HG03575 (cell line): ENCODE results near the gene RXRG.

ENCODE experiments used
- ATAC-seq: cut with Tn5 transposase; IDR thresholded peaks from one replicate; pipeline ENCODE4 v1.9.1; 2021; ENCODE audit not compliant: unreplicated experiment, insufficient number of reproducible peaks, low FRiP score; ENCODE audit errors: extremely low read depth

RXRG gene

DNA sequence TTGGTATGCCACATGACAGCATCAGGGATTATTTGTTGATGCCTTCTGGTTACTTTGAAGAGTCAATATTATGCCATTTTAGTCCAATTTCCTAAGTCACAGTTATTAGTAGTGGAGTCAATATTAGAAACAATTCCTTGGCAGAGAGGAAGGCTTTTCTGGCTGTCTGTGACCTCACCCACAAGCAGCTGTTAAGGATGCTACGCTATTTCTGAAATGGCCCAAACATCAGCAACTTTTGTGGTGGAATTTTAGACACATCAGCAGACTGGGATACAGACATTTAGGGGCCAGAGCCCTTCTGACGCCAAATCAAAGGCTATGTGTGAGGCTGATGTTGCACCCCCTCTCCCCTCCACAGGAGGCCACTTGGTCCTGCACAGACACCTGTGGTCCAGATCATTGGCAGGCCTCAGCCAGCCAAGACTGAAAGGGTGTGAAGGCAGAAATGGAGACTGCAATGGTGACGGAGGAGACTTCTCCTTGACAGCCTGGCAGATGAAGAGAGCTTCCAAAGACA, 9.2 kb upstream of the RXRG start:
- no peak for ATAC-seq

DNA sequence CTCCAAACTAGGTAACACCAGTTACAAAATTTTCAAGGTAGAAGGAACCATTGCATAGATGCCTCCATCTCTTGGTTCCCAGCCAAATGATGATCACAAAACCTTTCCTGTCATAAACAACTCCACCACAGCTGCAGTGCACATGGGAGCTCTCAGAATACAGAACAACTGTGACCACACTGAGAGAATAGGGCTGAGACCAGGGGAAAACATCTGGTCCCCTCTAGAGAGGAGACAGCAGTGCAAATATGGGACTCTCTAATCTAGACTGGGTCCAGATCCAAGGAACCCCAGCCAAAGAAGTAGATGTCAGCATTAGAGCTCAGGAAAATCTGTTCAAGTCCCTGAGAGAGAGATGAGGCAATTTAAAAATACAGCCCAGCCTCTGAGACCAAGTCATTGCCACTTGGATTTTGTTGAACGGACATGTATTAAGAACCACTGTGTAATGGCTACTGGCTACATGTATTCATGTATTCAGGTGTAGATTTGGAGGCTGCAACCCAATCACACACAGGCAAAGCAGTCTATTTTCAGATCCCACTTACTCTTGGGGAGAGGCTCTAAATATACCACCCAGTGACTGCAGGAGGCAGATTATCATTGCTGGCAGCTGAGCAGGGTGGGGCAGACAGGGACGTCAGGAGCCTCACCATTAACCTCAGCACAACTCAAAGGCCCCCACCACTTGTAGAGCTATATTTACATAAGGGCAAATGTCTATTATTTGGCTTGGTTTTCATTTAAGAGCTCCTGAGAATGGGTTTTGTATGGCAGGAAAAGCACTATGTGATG, 7.6 kb upstream of the RXRG start:
- no peak for ATAC-seq

DNA sequence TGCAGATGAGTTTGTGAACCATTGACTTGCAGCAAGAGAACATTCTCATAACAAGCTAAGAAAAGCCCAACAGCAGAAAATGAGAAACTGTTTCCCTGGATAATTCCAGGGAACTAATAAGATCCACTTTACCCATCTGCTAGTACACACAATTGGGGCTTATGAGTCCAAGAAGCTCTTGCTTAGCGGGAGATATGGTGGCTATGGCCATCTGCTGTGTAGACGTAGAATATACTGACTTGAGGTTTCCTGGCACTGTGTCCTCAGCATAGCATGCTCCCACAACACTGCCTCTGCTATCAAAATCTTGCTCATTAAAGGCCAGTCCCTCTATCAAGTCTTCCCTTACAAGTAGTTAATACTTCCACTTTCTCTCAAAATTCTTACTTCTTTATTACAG, 6.8 kb upstream of the RXRG start:
- ATAC-seq, result no peak

DNA sequence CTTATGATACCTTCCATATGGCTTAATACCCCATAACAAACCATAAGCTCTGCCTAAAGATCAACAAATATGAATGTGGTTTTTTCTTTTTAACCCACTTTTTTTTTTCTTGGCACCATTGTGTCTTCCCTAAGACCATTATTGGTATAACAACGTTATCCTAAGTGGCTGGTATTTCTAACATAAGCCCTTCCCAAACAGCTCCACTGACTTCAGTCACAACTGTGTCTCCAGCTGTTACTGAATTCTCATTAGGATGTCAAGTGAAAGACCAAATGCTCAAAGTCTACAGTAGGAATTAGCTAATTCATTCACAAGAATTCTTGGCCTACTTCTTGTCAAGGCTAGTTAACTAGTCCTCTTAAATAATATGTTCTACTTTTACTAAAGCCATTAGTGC, 4.2 kb upstream of the RXRG start:
- no peak for ATAC-seq

DNA sequence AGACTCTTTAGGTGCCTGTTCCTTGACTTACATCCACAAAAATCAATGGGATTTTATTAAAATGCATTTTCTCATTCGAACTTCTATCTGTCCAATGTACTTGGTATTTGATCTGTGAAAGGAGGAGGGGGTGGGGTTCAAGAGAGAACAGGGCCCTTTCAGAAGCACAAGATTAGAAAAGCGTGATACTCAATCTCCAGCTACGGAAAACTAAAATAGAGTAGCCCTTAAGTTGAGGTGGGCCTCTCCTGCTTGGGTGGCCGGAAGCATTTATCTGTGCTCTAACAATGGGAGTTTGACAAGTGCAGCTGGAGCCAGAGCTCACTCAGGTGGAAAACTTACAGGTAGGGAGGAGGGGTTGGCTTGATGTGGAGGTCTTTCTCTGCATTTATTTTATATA, 462 bp upstream of the RXRG start:
- no peak for ATAC-seq

DNA sequence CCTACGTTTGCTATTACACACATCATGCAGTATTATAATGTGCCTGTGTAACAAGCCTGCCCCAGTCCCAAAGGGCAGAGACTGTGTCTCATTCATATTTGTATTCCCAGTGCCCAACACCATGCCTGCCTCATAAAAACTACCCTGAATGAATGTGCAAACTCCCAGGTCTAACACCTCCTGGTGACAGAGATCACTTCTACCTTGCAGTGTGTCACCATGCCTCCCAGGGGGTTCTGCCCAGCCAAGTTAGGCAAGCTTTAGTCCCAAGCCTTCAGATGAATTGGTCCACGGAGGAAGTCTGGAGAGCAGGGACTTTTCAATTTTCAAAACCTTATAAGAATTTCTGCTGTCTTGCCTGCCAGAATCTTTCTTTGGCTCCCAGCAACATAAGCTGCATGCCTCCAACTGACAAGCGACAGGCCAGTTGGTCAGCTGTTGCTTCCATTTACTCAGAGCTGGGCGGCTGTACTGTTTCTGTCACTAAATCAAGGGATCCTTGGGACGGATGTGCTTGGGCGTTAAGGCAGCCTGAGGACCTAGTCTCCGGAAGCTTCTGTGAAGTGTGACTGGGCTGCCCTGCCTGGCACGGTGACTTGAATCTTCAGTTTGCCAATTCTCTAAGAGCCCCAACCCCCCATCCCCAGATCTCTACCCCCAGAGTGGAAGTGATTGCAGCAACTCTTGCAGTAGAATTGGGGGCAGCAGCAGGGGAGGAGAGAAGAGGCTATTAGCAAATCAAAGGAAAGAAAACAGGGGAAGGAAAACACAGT, 1.2 kb downstream of the RXRG start:
- ATAC-seq, result no peak

DNA sequence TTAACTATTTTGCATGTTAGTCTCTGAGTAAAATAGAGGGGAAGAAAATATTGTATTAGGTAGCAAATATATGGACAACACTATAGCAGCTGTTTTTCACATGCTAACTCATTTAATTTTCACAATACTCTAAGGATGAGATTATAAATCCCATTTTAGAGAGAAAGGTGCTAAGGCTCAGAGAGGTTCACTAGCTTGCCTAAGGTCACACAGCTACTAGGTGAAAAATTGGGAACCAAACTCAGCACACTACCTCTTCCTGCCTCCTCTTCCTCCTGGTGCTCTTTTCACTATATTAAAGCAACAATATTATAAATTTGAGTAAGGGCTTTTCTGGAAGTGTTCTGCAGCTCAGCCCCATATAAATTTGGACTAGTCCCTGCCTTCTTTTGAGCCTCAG, 2.3 kb downstream of the RXRG start:
- ATAC-seq, result no peak

DNA sequence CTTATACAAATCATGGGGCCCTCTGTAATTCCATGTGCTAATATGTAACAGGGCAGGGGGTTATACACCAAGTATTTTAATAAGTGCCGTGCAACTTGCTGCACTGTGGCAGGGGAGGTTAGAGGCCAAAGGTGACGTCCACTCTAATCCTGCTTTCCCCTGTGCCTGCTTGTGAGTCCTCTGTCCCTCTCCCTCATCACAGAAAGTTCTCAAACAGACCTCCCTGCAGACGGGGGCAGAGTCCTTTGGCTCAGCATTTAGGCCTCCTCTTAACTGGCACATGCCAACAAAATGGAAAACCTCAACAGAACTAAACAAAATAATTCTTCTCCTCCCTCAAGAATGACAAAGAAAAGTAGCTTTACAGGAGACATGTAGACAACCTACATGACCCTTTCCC, 2.9 kb downstream of the RXRG start:
- no peak for ATAC-seq

DNA sequence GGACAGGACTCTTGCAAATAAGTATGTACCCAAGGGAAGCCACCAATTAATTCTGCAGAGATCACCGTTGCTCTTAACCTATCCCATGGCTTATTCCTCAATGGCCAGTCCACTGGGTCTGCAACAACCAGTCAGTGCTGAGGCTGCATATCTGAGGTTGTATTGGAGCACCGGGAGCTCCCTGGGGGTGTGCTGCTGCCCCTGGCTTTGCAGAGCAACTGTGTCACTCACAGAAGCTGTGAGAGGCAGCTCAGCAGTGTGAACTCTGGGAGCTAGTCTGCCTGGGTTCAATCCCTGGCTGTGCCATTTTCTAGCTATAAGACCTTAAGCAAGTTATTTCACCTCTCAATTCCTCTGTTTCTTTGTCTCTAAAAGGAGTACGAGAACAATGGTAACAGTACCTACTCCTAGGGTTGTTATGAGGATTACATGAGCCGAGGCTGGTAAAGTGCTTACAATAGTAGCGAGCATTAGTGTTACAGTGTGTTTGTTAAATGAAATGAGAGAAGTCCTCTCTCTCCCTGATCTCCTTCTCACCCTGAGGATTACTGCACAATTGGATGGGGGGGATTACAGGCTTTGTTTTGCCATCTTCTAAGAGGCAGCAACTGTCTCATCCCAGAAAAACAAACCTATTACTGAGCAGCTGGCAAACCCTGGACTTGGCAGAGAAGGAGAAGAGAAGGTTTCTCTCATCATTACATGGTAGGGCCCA, 3.6 kb downstream of the RXRG start:
- no peak for ATAC-seq

DNA sequence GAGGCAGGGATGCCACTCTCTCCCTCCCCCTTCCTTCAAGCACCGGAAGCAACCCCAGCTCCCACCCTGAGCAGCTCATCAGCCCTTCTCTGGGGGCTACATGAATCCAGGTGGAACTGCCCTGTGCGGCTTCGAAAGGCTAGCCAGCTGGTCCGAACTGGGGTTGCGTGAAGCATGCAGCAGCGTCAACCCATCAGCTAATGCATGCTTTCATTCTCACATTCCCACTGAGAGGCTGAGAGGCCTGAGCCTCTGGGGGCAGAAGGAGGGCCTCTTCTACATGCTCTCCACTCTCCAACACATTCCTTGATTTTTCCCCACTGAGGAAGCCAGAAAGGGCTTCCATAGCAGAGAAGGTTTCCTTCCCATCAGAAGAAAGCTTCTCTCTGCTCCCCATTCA, 5.6 kb downstream of the RXRG start:
- ATAC-seq, result no peak

DNA sequence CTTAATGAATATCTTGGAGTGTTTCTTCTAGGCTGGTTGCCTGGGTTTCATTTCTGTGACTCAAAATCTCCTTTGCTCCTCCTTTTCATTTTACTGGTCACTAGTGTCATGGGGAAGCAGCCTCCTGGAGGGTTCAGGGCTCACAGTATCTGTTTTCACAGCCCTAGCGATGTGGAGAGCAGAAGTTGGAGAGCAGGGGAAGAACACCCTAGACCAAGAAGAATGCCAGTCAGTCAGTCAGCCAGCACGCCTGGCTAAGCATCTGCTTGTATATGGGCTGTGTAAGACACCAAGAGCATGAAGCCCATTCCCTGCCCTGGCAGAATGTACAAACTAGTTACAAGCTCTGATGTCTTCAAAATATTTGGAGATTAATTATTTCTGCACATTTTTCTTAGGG, 7.9 kb downstream of the RXRG start:
- ATAC-seq, result no peak

DNA sequence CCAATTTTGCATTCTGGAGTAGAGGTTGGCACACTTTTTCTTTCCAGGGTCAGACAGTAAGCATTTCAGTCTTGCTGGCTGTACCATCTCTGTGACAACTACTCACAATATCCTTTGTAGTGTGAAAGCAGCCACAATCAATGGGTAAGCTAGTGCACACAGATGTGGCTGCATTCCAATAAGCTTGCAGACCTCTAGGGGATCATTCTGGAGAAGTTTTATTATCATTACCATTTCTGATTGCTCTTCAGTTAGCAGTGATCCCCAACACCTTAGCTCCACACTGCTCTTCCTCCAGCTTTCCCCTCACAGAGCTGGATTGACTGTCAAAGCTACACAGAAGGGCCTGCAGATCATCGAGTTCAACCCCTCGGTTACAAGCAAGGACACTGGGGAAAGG, 9.1 kb downstream of the RXRG start:
- no peak for ATAC-seq

DNA sequence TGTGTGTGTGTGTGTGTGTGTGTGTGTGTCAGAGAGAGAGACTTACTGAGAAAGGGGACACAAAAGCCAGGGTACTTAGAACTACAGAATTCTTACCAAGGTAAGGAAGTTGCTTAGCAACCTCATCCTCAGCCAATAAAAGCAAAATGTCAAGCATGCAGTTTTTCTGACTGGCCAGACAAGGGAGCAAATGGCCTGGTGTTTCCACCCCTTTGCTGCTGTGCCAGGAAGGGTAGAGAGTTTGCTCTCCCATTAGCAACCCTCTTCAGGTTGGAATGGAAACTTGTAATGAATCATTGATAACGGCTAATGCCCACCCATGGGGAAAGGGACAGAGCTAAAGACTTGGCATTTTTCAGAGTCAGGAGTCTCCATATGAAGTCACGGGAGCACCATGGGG, 10.6 kb downstream of the RXRG start:
- no peak for ATAC-seq

DNA sequence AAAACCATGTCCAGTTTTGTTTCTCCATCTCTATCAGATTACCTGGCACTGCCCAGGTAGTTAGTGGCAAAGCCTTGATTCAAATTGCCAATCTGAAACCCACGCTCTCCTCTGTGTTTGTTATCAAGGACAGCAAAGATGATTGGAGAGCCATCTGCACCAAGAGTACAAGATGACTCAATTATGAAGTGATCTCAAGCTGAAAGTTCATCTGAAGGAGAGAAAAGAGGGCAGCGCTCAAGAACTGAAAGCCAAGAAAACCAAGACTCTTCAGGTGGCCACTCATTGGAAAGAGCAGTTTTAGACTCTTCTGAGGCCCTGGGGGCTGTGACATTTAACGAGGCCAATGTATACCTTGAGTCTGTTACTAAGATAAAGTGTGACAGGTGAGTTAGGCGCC, 13.8 kb downstream of the RXRG start:
- ATAC-seq, result peak; percentile 71

DNA sequence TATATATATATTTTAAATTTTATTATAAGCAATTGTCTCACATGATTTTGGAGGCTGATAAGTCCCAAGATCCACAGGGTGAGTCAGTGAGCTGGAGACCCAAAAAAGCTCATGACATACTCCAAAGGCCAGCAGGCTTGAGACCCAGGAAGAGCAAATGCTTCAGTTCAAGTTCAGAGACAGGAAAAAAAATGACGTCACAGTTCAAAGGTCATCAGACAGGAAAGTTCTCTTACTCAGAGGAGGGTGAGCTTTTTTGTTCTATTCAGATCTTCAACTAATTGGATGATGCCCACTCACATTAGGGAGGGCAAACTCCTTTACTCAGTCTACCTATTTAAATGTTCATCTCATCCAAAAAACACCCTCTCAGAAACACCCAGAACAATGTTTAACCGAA, 18.2 kb downstream of the RXRG start:
- ATAC-seq, result no peak

DNA sequence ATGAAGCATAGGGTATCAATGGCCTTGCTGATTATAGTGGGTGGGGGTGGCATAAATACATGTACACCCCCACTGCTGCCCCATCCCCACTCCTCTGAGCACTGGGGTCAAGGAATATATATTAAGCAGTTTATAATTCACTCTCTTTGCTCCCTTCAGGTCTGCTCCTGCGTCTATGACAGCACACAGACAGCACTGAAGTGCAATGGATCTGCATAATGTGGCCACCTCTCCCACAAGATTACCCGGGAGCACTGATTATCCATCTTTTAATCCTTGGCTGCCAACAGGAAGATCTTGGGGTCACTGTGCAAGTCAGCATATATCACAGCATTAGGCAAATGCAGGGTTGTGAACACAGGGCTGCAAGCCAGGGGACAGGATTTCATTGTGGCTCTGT, 19.3 kb downstream of the RXRG start:
- no peak for ATAC-seq

DNA sequence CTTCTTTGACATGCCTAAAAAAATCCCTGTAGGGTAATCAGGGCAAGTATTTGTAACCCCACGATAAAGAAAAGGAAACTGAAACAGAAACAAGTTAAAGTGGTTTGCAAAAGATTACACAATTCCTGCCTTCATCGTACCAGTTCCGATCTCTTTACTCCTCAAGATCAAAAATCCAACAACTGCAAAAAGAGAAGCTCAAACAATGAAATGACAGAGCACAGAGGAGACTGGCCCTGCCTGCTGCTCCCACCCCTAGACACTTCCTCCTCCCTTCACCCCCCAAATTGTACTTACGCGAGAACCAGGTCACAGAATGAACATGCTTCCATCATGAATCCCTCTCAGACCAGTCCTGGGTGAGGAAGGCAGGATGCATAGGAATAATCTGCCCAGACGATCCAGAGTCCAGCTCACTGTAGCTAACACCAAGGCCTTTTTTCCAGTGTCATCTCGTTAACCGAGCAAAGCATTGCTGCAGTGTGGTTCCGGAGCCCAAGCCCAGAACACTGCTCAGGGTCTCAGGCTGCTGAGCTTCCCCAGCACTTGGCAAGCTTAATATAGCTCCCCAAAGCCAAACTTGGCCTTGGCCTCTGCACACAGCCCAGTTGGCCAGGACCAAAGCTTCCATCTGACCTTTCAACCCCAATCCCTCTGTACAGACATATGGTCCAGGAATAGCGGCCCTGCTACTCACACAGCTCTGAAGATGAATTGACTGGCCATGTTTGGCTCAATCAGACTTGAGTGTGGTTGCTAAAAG, 20.3 kb downstream of the RXRG start:
- no peak for ATAC-seq

DNA sequence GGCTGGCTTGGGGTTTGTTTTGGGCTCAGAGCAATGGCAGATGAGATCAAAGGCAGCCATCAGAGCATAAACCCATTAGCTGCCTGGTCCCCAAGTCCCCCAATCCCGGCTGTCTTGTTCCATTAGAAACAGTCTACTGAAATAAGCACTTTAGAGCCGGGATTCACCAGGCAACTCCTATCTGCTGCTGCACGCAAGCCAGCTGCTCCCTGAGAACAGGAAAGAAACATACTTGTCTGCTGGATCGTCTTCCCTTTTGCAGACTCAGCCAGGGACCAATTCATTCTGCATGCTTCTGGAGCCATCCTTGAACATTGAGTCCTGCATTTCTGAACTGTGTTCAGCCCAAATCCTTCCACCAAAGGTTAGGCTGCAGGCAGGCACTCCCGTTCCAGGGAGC, 21.8 kb downstream of the RXRG start:
- no peak for ATAC-seq

DNA sequence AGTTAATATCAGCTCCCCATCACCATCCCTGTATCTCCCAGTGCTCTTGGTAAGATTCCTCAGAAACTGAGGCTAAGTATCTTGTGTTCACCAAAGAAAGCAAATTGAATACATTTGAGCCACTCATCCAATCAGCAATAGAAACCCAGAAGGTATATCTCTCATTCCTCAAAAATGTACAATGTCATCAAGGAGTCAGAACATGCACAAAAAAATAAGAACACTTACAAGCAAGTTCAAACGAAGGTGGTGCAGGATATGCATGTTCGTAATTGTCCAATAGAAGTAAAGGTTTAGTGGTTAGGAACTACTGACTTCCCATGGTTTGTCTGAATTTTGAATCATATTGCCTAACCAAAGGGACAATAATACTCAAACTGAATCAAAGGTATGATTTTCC, 24.3 kb downstream of the RXRG start:
- no peak for ATAC-seq
